Activated B cell treated with CpG ODN at 0.5 μM for 24 hours (primary cell): ENCODE results near the gene STAMBPL1. TPM values are rescaled to one million over a fixed set of nuclear protein-coding genes. Genes with fewer than 3 reads are reported as not detected.
A peak's percentile ranks its signal among the peaks of the same experiment; 100 is the strongest.
"Not testable (repeated sequence)": the region's sequence is repeated elsewhere in the genome, so short reads cannot be mapped to it uniquely, and the experiment has no call there.

Experiments
- ATAC-seq: fragments of 200-7000 bp; cut with Tn5 transposase; one replicate; pipeline ENCODE4 v1.10.0; 2021; ENCODE audit warnings: low read depth, mild to moderate bottlenecking, moderate library complexity
- CTCF ChIA-PET: fragments of 350-600 bp; sonication (Branson Sonifier 250); formaldehyde crosslinking; loops from one replicate; lab custom pipeline; 2021; ENCODE audit warnings: antibody characterized with exemption; lab: Charles Lee
- POLR2A ChIA-PET: fragments of 350-600 bp; sonication (Branson Sonifier 250); formaldehyde crosslinking; loops from one replicate; lab custom pipeline; 2021; ENCODE audit warnings: antibody characterized with exemption; lab: Charles Lee
- DNase-seq: peaks from one replicate; pipeline ENCODE4 v3.0.0; 2022
- H3K27ac Mint-ChIP-seq: one replicate; pipeline ENCODE4 v1.8.0; 2020; ENCODE audit warnings: mixed read lengths
- H3K27me3 Mint-ChIP-seq: one replicate; pipeline ENCODE4 v1.8.0; 2021; ENCODE audit warnings: mixed read lengths
- H3K36me3 Mint-ChIP-seq: one replicate; pipeline ENCODE4 v1.8.0; 2021; ENCODE audit warnings: low read depth, mixed read lengths
- H3K4me1 Mint-ChIP-seq: one replicate; pipeline ENCODE4 v1.8.0; 2021; ENCODE audit warnings: mixed read lengths
- H3K4me3 Mint-ChIP-seq: one replicate; pipeline ENCODE4 v1.8.0; 2020; ENCODE audit warnings: mild to moderate bottlenecking, mixed read lengths
- H3K9me3 Mint-ChIP-seq: one replicate; pipeline ENCODE4 v1.8.0; 2020; ENCODE audit warnings: mixed read lengths
- CTCF ChIP-seq: fragments of 200-600 bp; IDR thresholded peaks from one replicate; pipeline ENCODE4 v1.8.0; 2022; ENCODE audit warnings: antibody characterized with exemption, mild to moderate bottlenecking
- intact Hi-C: fragments of 100-400 bp; cut with micrococcal nuclease; formaldehyde crosslinking; loops from one replicate; pipeline ENCODE4 v1.15.1; 2024
- total RNA-seq: library from RNA; stranded (reverse); gene quantifications from 2 replicates; pipeline ENCODE4 v1.2.3, GENCODE V29; 2022

STAMBPL1 gene
- total RNA-seq, 1 donor from 2014 or later: 44.5 TPM

GRCh38 chr10:88881922-88882645 is 2.0 kb downstream of the STAMBPL1 start:
- Mint-ChIP-seq H3K9me3 (no peaks in the 10 kb centered on the region), H3K4me1 (peaks cover 67% of the 10 kb centered on the region), H3K27me3 (no peaks in the 10 kb centered on the region), H3K27ac (peak overlapping the region; percentile 99), H3K4me3 (peak overlapping the region; percentile 96), H3K36me3 (peaks cover 14% of the 10 kb centered on the region)
- ChIA-PET POLR2A (interaction anchor here (0.9 to 13.3 kb wide), 8 partner anchors 11 to 446 kb away, joined by 3 to 294 read pairs (median 10); partner anchors contain the start of genes FAS, IFIT3 and LIPA), CTCF (interaction anchor here (1.5 to 1.9 kb wide), 3 partner anchors 19 to 52 kb away, joined by 6 to 14 read pairs (median 8); no protein-coding TSS in a partner anchor)
- intact Hi-C loops: loop anchor here (2.0 to 5.0 kb wide), 5 partner anchors 43 to 1020 kb away; partner anchors contain the start of genes FAS, KIF20B, KLLN and PTEN
- no peak for TF ChIP-seq CTCF
- ATAC-seq (no peak), DNase-seq (no peak)

- Mint-ChIP-seq H3K36me3 (peaks cover 14% of the 10 kb centered on the region), H3K4me3 (peak overlapping the region; percentile 96), H3K4me1 (peaks cover 74% of the 10 kb centered on the region), H3K27ac (peak overlapping the region; percentile 99)
- ATAC-seq, H3K27me3 Mint-ChIP-seq, DNase-seq, H3K9me3 Mint-ChIP-seq: not testable (repeated sequence)
- POLR2A ChIA-PET: interaction anchor here (1.7 to 13.3 kb wide), 3 partner anchors 10 to 46 kb away, joined by 3 to 294 read pairs (median 36); no protein-coding TSS in a partner anchor
- intact Hi-C loops: loop anchor here (5.0 kb wide), 3 partner anchors 534 to 1021 kb away; partner anchors contain the start of genes KIF20B, KLLN and PTEN
- CTCF ChIA-PET: interaction anchor here (1.6 to 1.9 kb wide), 2 partner anchors 19 to 49 kb away, joined by 6 to 14 read pairs; no protein-coding TSS in a partner anchor
Observed at GRCh38 chr10:88882646-88883447, 2.8 kb downstream of the STAMBPL1 start.

- ATAC-seq (no peak), DNase-seq (no peak)
- POLR2A ChIA-PET: interaction anchor here (0.9 to 13.3 kb wide), 3 partner anchors 17 to 107 kb away, joined by 3 to 294 read pairs (median 3); partner anchors contain the start of gene FAS
- Mint-ChIP-seq H3K4me3 (peak overlapping the region; percentile 76), H3K4me1 (peaks cover 79% of the 10 kb centered on the region), H3K27me3 (no peaks in the 10 kb centered on the region), H3K9me3 (no peaks in the 10 kb centered on the region), H3K36me3 (peaks cover 14% of the 10 kb centered on the region), H3K27ac (peak overlapping the region; percentile 99)
- intact Hi-C loops: loop anchor here (5.0 kb wide), 3 partner anchors 534 to 1021 kb away; partner anchors contain the start of genes KIF20B, KLLN and PTEN
- CTCF ChIA-PET: no interaction called here
- no peak for TF ChIP-seq CTCF
Observed at GRCh38 chr10:88883448-88883809, 3.4 kb downstream of the STAMBPL1 start.

- Mint-ChIP-seq H3K4me3 (peak overlapping the region; percentile 63), H3K36me3 (peaks cover 8% of the 10 kb centered on the region), H3K9me3 (no peaks in the 10 kb centered on the region), H3K27me3 (no peaks in the 10 kb centered on the region), H3K27ac (peak overlapping the region; percentile 80), H3K4me1 (peaks cover 90% of the 10 kb centered on the region)
- intact Hi-C loops: loop anchor here (1.0 kb wide), 2 partner anchors 11 to 15 kb away; no protein-coding TSS in a partner anchor
- CTCF ChIA-PET: interaction anchor here (0.7 to 1.9 kb wide), 5 partner anchors 13 to 51 kb away, joined by 3 to 9 read pairs (median 3); no protein-coding TSS in a partner anchor
- no peak for DNase-seq
- peak; percentile 90 for ATAC-seq
- no peak for TF ChIP-seq CTCF
- POLR2A ChIA-PET: interaction anchor here (0.6 to 13.3 kb wide), 4 partner anchors 9 to 253 kb away, joined by 3 to 294 read pairs (median 6); no protein-coding TSS in a partner anchor
Observed at GRCh38 chr10:88886557-88886956, 6.5 kb downstream of the STAMBPL1 start.

GRCh38 chr10:88888810-88889445 is 8.9 kb downstream of the STAMBPL1 start:
- no peak for TF ChIP-seq CTCF

More at GRCh38 chr10:88888810-88889445, 8.9 kb downstream of the STAMBPL1 start:
- ChIA-PET CTCF (interaction anchor here (1.4 kb wide), 1 partner anchor 9 kb away, joined by 5 read pairs; the partner anchor contains the start of gene STAMBPL1), POLR2A (interaction anchor here (1.7 to 13.3 kb wide), 2 partner anchors 9 to 12 kb away, joined by 10 to 294 read pairs; partner anchors contain the start of gene STAMBPL1)
- DNase-seq (no peak), ATAC-seq (no peak)
- Mint-ChIP-seq H3K36me3 (peaks cover 5% of the 10 kb centered on the region), H3K4me3 (peak overlapping the region; percentile 71), H3K27me3 (no peaks in the 10 kb centered on the region), H3K27ac (peak overlapping the region; percentile 80), H3K9me3 (no peaks in the 10 kb centered on the region), H3K4me1 (peaks cover 71% of the 10 kb centered on the region)
- intact Hi-C loops: no loop called here
